ENCODE results near the gene GRIK4.

DNA sequence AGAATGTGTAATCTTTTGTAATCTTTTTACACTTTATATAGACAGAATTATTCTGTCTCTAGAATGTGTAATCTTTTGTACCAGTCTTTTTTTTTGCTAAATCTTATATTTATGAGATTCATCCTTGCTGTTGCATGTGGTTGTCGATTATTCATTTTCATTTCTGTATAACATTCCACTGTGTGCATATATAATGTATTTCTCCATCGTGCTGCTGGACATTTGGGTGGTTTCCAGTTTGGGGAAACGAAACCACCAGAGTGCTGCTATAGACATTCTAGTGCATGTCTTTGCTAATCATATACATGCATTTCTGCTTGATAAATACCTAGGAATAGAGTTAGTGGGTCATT is 146.5 kb downstream of the GRIK4 start:
- TF ChIP-seq, protein P1, sequence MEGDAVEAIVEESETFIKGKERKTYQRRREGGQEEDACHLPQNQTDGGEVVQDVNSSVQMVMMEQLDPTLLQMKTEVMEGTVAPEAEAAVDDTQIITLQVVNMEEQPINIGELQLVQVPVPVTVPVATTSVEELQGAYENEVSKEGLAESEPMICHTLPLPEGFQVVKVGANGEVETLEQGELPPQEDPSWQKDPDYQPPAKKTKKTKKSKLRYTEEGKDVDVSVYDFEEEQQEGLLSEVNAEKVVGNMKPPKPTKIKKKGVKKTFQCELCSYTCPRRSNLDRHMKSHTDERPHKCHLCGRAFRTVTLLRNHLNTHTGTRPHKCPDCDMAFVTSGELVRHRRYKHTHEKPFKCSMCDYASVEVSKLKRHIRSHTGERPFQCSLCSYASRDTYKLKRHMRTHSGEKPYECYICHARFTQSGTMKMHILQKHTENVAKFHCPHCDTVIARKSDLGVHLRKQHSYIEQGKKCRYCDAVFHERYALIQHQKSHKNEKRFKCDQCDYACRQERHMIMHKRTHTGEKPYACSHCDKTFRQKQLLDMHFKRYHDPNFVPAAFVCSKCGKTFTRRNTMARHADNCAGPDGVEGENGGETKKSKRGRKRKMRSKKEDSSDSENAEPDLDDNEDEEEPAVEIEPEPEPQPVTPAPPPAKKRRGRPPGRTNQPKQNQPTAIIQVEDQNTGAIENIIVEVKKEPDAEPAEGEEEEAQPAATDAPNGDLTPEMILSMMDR (conservative IDR thresholded peaks at IDR 0.05 in 1 of 2, IDR thresholded peaks at IDR 0.05 in 1 of 2; ENCODE audit: extremely low read depth in 1 of 2, insufficient read depth in 1 of 2, low read depth in 1 of 2, low read length in 2 of 2) = no peak
- no peak for TF ChIP-seq EZH2 (IDR thresholded peaks at IDR 0.05; ENCODE audit: borderline replicate concordance, low read length)

All from mammary epithelial cell (primary cell).